ENCODE measurements around the gene OR4K13.

The OR4K13 gene

GRCh38 chr14:20035938-20036337 lies at the start of gene OR4K13:
Gene OR4K13, minus strand, starts transcription at chr14:20036038. Its CDS starts 1,280 bp downstream, at chr14:20034758.
- TF ChIP-seq ZFP30 (CRISPR knock-in tag; IDR thresholded peaks at IDR 0.05) (no peak), SNAI2 (CRISPR knock-in tag; IDR thresholded peaks at IDR 0.05) (no peak), ZNF70 (CRISPR knock-in tag; IDR thresholded peaks at IDR 0.05) (no peak), CSDC2 (CRISPR knock-in tag; IDR thresholded peaks at IDR 0.05) (no peak), GLIS3 (CRISPR knock-in tag; IDR thresholded peaks at IDR 0.05) (no peak), ZC3H10 (CRISPR knock-in tag; IDR thresholded peaks at IDR 0.05) (no peak), ZFP3 (CRISPR knock-in tag; IDR thresholded peaks at IDR 0.05) (no peak), OSR1 (CRISPR knock-in tag; IDR thresholded peaks at IDR 0.05) (no peak), BACH2 (CRISPR knock-in tag; IDR thresholded peaks at IDR 0.05; ENCODE audit: borderline replicate concordance) (no peak), CREB5 (CRISPR knock-in tag; IDR thresholded peaks at IDR 0.05; ENCODE audit: low read depth) (no peak), ARNTL (CRISPR knock-in tag; IDR thresholded peaks at IDR 0.05; ENCODE audit: borderline replicate concordance, low read depth) (no peak)
- no peak for ATAC-seq

- TF ChIP-seq CREB5 (CRISPR knock-in tag; IDR thresholded peaks at IDR 0.05; ENCODE audit: low read depth) (no peak), ZNF565 (CRISPR knock-in tag; conservative IDR thresholded peaks at IDR 0.05; ENCODE audit: low read depth) (no peak)
- ATAC-seq = no peak
Measured at GRCh38 chr14:20059745-20060144, 23.9 kb upstream of the OR4K13 start, which contains the start of gene OR4L1. Gene OR4L1, plus strand, starts transcription at chr14:20060045. Its CDS starts 0 bp downstream, at chr14:20060045.

- TF ChIP-seq SNAI2 (CRISPR knock-in tag; IDR thresholded peaks at IDR 0.05) (no peak), TCF4 (CRISPR knock-in tag; IDR thresholded peaks at IDR 0.05; ENCODE audit: borderline replicate concordance) (no peak), CREB5 (CRISPR knock-in tag; IDR thresholded peaks at IDR 0.05; ENCODE audit: low read depth) (no peak), PATZ1 (CRISPR knock-in tag; IDR thresholded peaks at IDR 0.05; ENCODE audit: borderline replicate concordance) (no peak), ZFP3 (CRISPR knock-in tag; IDR thresholded peaks at IDR 0.05) (no peak), ESRRG (CRISPR knock-in tag; IDR thresholded peaks at IDR 0.05) (no peak), ZNF565 (CRISPR knock-in tag; conservative IDR thresholded peaks at IDR 0.05; ENCODE audit: low read depth) (no peak), ZNF8 (CRISPR knock-in tag; IDR thresholded peaks at IDR 0.05) (no peak), GLIS3 (CRISPR knock-in tag; IDR thresholded peaks at IDR 0.05) (no peak), CSRNP3 (CRISPR knock-in tag; IDR thresholded peaks at IDR 0.05) (no peak)
- no peak for ATAC-seq
Measured at GRCh38 chr14:20048202-20048601, 12.4 kb upstream of the OR4K13 start.

- no peak for ATAC-seq
- TF ChIP-seq POU6F1 (CRISPR knock-in tag; IDR thresholded peaks at IDR 0.05; ENCODE audit: borderline replicate concordance, low read depth) = no peak
- no peak for TF ChIP-seq ZNF70 (CRISPR knock-in tag; IDR thresholded peaks at IDR 0.05)
- TF ChIP-seq ESRRG (CRISPR knock-in tag; IDR thresholded peaks at IDR 0.05) = no peak
- no peak for TF ChIP-seq CSRNP3 (CRISPR knock-in tag; IDR thresholded peaks at IDR 0.05)
- TF ChIP-seq ZFP30 (CRISPR knock-in tag; IDR thresholded peaks at IDR 0.05) = no peak
- no peak for TF ChIP-seq BACH2 (CRISPR knock-in tag; IDR thresholded peaks at IDR 0.05; ENCODE audit: borderline replicate concordance)
- TF ChIP-seq ZNF565 (CRISPR knock-in tag; conservative IDR thresholded peaks at IDR 0.05; ENCODE audit: low read depth) = no peak
- TF ChIP-seq TCF4 (CRISPR knock-in tag; IDR thresholded peaks at IDR 0.05; ENCODE audit: borderline replicate concordance) = no peak
- no peak for TF ChIP-seq ISL1 (CRISPR knock-in tag; IDR thresholded peaks at IDR 0.05)
- TF ChIP-seq TOX (CRISPR knock-in tag; IDR thresholded peaks at IDR 0.05; ENCODE audit: borderline replicate concordance) = no peak
- no peak for TF ChIP-seq GLIS3 (CRISPR knock-in tag; IDR thresholded peaks at IDR 0.05)
- no peak for TF ChIP-seq CSDC2 (CRISPR knock-in tag; IDR thresholded peaks at IDR 0.05)
- TF ChIP-seq RARB (CRISPR knock-in tag; IDR thresholded peaks at IDR 0.05) = no peak
- no peak for TF ChIP-seq ZNF8 (CRISPR knock-in tag; IDR thresholded peaks at IDR 0.05)
- TF ChIP-seq ARNTL (CRISPR knock-in tag; IDR thresholded peaks at IDR 0.05; ENCODE audit: borderline replicate concordance, low read depth) = no peak
- no peak for TF ChIP-seq ZC3H10 (CRISPR knock-in tag; IDR thresholded peaks at IDR 0.05)
Measured at GRCh38 chr14:20044243-20044642, 8.4 kb upstream of the OR4K13 start.

Data from SK-N-SH treated with all-trans-retinoic acid at 6 μM for 48 hours (cell line).